OCI-LY3 (cell line): ENCODE measurements around the gene NAA10.
A peak's percentile ranks its signal among the peaks of the same experiment; 100 is the strongest.

Source experiments
- H2AFZ ChIP-seq: fragments of 200-600, 300-600 bp; shearing (Covaris generic); 2 replicates; pipeline ENCODE4 v1.6.0; 2014; ENCODE audit warnings: antibody characterized with exemption, low read depth, low read length
- H3K27ac ChIP-seq: fragments of 200-600, 300-600 bp; sonication (generic); 2 replicates; pipeline ENCODE4 v1.5.1; 2014; ENCODE audit warnings: mild to moderate bottlenecking, low read length, moderate library complexity, mixed read lengths
- H3K27me3 ChIP-seq: fragments of 200-600, 300-600 bp; sonication (generic); 2 replicates; pipeline ENCODE4 v1.6.1; 2014; ENCODE audit warnings: low read depth, low read length, mixed read lengths
- H3K36me3 ChIP-seq: fragments of 200-600, 300-600 bp; sonication (generic); replicated peaks from 2 replicates; pipeline ENCODE3; 2014; ENCODE audit warnings: low read depth, low read length, mixed read lengths
- H3K4me1 ChIP-seq: fragments of 300-600, 200-600 bp; sonication (generic); 2 replicates; pipeline ENCODE4 v1.6.1; 2014; ENCODE audit warnings: low read length, mixed read lengths
- H3K4me2 ChIP-seq: fragments of 200-600, 300-600 bp; sonication (generic); 2 replicates; pipeline ENCODE4 v1.6.1; 2014; ENCODE audit warnings: low read length, mixed read lengths
- H3K4me3 ChIP-seq: fragments of 300-600, 200-600 bp; sonication (generic); 2 replicates; pipeline ENCODE4 v1.5.1; 2014; ENCODE audit warnings: antibody characterized with exemption, mild to moderate bottlenecking, low read length, moderate library complexity
- H3K79me2 ChIP-seq: fragments of 300-600, 200-600 bp; shearing (Covaris generic); 2 replicates; pipeline ENCODE4 v1.6.1; 2014; ENCODE audit warnings: mild to moderate bottlenecking, low read length, mixed read lengths
- H3K9ac ChIP-seq: fragments of 300-600, 200-600 bp; shearing (Covaris generic); 2 replicates; pipeline ENCODE4 v1.6.0; 2014; ENCODE audit warnings: mild to moderate bottlenecking, low read length, moderate library complexity
- H3K9me3 ChIP-seq: fragments of 200-600, 300-600 bp; shearing (Covaris generic); 2 replicates; pipeline ENCODE4 v1.6.1; 2014; ENCODE audit warnings: low read length, mixed read lengths; ENCODE audit not compliant: insufficient read depth
- H4K20me1 ChIP-seq: fragments of 200-600, 300-600 bp; sonication (generic); 2 replicates; pipeline ENCODE4 v1.6.1; 2016; ENCODE audit warnings: low read length, mixed read lengths; ENCODE audit not compliant: insufficient read depth
- CTCF ChIP-seq: fragments of 200-600, 300-600 bp; sonication (generic); IDR thresholded peaks from 2 replicates; pipeline ENCODE4 v1.5.1; 2014; ENCODE audit warnings: antibody characterized with exemption, low read length, low read depth
- EZH2phosphoT487 ChIP-seq: fragments of 200-600 bp; shearing (Covaris generic); IDR thresholded peaks from 2 replicates; pipeline ENCODE4 v1.6.1; 2018; ENCODE audit warnings: antibody characterized with exemption, mixed run types, low read depth

The NAA10 gene

GRCh38 chrX:153968255-153968654, 33.4 kb upstream of the NAA10 start:
- Histone ChIP-seq H3K36me3 (peaks cover 25% of the 10 kb centered on the region), H3K4me3 (peak overlapping the region; percentile 97), H3K27me3 (no peaks in the 10 kb centered on the region), H3K4me1 (peaks cover 27% of the 10 kb centered on the region), H4K20me1 (peaks cover 60% of the 10 kb centered on the region), H3K79me2 (peaks cover 86% of the 10 kb centered on the region), H3K9me3 (no peaks in the 10 kb centered on the region), H3K27ac (peak overlapping the region; percentile 98), H3K9ac (peak overlapping the region; percentile 100), H3K4me2 (peak overlapping the region; percentile 98), H2AFZ (no peak overlapping the region)
- TF ChIP-seq EZH2phosphoT487: no peak
- no peak for TF ChIP-seq CTCF

GRCh38 chrX:153967536-153968224, 32.8 kb upstream of the NAA10 start:
- no peak overlapping the region for H2AFZ ChIP-seq
- H3K4me2 ChIP-seq: peak overlapping the region; percentile 98
- peaks cover 60% of the 10 kb centered on the region for H4K20me1 ChIP-seq
- H3K27me3 ChIP-seq: no peaks in the 10 kb centered on the region
- H3K27ac ChIP-seq: peak overlapping the region; percentile 10
- H3K79me2 ChIP-seq: peaks cover 89% of the 10 kb centered on the region
- H3K9ac ChIP-seq: peak overlapping the region; percentile 100; the same call in 1 of the 2 replicates
- peaks cover 29% of the 10 kb centered on the region for H3K36me3 ChIP-seq
- peak overlapping the region; percentile 97; the same call in 1 of the 2 replicates for H3K4me3 ChIP-seq
- no peak for TF ChIP-seq CTCF
- TF ChIP-seq EZH2phosphoT487: no peak
- no peaks in the 10 kb centered on the region for H3K9me3 ChIP-seq
- peaks cover 27% of the 10 kb centered on the region for H3K4me1 ChIP-seq

GRCh38 chrX:153966841-153967535, 32.2 kb upstream of the NAA10 start:
- H3K9ac ChIP-seq: no peak overlapping the region

More at GRCh38 chrX:153966841-153967535, 32.2 kb upstream of the NAA10 start:
- Histone ChIP-seq H3K79me2 (peaks cover 93% of the 10 kb centered on the region), H3K27ac (0 out of 2 replicates have a peak overlapping the region, but pooled peaks have one; percentile 10), H2AFZ (no peak overlapping the region), H3K36me3 (peaks cover 36% of the 10 kb centered on the region), H3K27me3 (no peaks in the 10 kb centered on the region), H3K4me3 (0 out of 2 replicates have a peak overlapping the region, but pooled peaks have one; percentile 97), H3K4me2 (peak overlapping the region; percentile 98), H3K4me1 (peaks cover 27% of the 10 kb centered on the region), H4K20me1 (peaks cover 60% of the 10 kb centered on the region), H3K9me3 (no peaks in the 10 kb centered on the region)
- TF ChIP-seq EZH2phosphoT487 (no peak), CTCF (no peak)
